Endodermal cell (in vitro differentiated cells): ENCODE data around the gene COLEC12. TPM values are rescaled to one million over a fixed set of nuclear protein-coding genes. Genes with fewer than 3 reads are reported as not detected.

Experiments
- DNase-seq: peaks from one replicate; pipeline ENCODE4 v3.0.0-alpha.2; 2017
- H3K27ac ChIP-seq: 2 replicates; pipeline ENCODE4 v1.5.1; 2013; ENCODE audit warnings: mild to moderate bottlenecking, low read depth, low read length, moderate library complexity
- H3K27me3 ChIP-seq: 2 replicates; pipeline ENCODE4 v1.6.1; 2013; ENCODE audit warnings: mild to moderate bottlenecking, low read length, moderate library complexity; ENCODE audit not compliant: insufficient read depth, control insufficient read depth, poor library complexity, severe bottlenecking
- H3K36me3 ChIP-seq: 2 replicates; pipeline ENCODE4 v1.7.0; 2013; ENCODE audit warnings: mild to moderate bottlenecking, low read length, moderate library complexity; ENCODE audit not compliant: control insufficient read depth, insufficient read depth
- H3K4me1 ChIP-seq: one replicate; pipeline ENCODE4 v1.7.0; 2013; ENCODE audit warnings: low read length; ENCODE audit not compliant: control insufficient read depth, insufficient read depth
- H3K4me3 ChIP-seq: 2 replicates; pipeline ENCODE4 v1.5.1; 2013; ENCODE audit warnings: mild to moderate bottlenecking, low read length, moderate library complexity
- H3K9ac ChIP-seq: 2 replicates; pipeline ENCODE4 v1.6.1; 2013; ENCODE audit warnings: mild to moderate bottlenecking, low read length, moderate library complexity; ENCODE audit not compliant: poor library complexity, severe bottlenecking; ENCODE audit errors: extremely low read depth
- H3K9me3 ChIP-seq: 2 replicates; pipeline ENCODE4 v1.6.1; 2013; ENCODE audit warnings: mild to moderate bottlenecking, low read length, moderate library complexity; ENCODE audit not compliant: control insufficient read depth
- H3K27ac Mint-ChIP-seq: 2 replicates; pipeline ENCODE4 v1.8.0; 2020; ENCODE audit warnings: mixed read lengths
- H3K27me3 Mint-ChIP-seq: 2 replicates; pipeline ENCODE4 v1.8.0; 2021; ENCODE audit warnings: mild to moderate bottlenecking, mixed read lengths; ENCODE audit not compliant: insufficient read depth
- H3K36me3 Mint-ChIP-seq: 2 replicates; pipeline ENCODE4 v1.8.0; 2020; ENCODE audit warnings: low read depth, mixed read lengths
- H3K4me1 Mint-ChIP-seq: 2 replicates; pipeline ENCODE4 v1.8.0; 2020; ENCODE audit warnings: mixed read lengths
- H3K4me3 Mint-ChIP-seq: 2 replicates; pipeline ENCODE4 v1.8.0; 2020; ENCODE audit warnings: mild to moderate bottlenecking, moderate library complexity, mixed read lengths
- H3K9me3 Mint-ChIP-seq: 2 replicates; pipeline ENCODE4 v1.8.0; 2020; ENCODE audit warnings: mild to moderate bottlenecking, mixed read lengths
- WGBS, 2 experiments: methylation state at CpG; one replicate each; pipeline versions ENCODE4 v1.1.5 to v1.1.7; 2013; ENCODE audit warnings: missing lambda C conversion rate in 2 of 2, mixed read lengths in 1 of 2; ENCODE audit not compliant: insufficient coverage in 1 of 2, insufficient read length in 1 of 2; 5-methylcytosine and 5-hydroxymethylcytosine counted together
- total RNA-seq, 2 donors: library from RNA; stranded (reverse); fragmentation: NEBNext Ultra II Directional in 1 of 2; extraction: Animal tissue kit (Norgen Biotek cat#: 25700) in 1 of 2; gene quantifications; 2 replicates in 1 of 2; 3 replicates in 1 of 2; pipeline ENCODE4 v1.2.1, GENCODE V29; 2021
- TF ChIP-seq, protein P1 (sequence below): fragments of 200-600 bp; sonication (generic); conservative IDR thresholded peaks from 2 replicates; pipeline ENCODE4 v1.5.0; 2021; ENCODE audit warnings: antibody characterized with exemption, mild to moderate bottlenecking

Gene COLEC12
- total RNA-seq, 2 donors from 2014 or later, result 123 TPM

DNA sequence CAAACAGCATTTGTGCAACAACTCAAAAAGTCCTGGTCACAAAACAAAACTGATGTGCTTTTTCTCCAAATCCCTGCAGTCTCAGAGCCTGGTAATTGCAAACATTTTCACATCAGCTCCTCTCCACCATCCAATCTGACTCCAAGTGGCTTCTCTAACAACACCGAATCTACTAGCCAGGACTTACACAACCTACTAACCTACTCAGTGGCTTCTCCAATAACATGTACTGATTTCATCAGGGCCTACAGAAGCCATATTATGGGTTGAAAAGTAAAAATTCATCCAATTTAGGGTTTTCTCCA, 104.3 kb downstream of the COLEC12 start:
- Mint-ChIP-seq H3K36me3 (peaks cover 15% of the 10 kb centered on the region), H3K4me3 (no peak overlapping the region), H3K27ac (no peak overlapping the region), H3K4me1 (no peaks in the 10 kb centered on the region), H3K9me3 (no peaks in the 10 kb centered on the region), H3K27me3 (no peaks in the 10 kb centered on the region)
- TF ChIP-seq, protein P1, sequence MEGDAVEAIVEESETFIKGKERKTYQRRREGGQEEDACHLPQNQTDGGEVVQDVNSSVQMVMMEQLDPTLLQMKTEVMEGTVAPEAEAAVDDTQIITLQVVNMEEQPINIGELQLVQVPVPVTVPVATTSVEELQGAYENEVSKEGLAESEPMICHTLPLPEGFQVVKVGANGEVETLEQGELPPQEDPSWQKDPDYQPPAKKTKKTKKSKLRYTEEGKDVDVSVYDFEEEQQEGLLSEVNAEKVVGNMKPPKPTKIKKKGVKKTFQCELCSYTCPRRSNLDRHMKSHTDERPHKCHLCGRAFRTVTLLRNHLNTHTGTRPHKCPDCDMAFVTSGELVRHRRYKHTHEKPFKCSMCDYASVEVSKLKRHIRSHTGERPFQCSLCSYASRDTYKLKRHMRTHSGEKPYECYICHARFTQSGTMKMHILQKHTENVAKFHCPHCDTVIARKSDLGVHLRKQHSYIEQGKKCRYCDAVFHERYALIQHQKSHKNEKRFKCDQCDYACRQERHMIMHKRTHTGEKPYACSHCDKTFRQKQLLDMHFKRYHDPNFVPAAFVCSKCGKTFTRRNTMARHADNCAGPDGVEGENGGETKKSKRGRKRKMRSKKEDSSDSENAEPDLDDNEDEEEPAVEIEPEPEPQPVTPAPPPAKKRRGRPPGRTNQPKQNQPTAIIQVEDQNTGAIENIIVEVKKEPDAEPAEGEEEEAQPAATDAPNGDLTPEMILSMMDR, result no peak
- WGBS, 2 experiments, result 94 to 100% methylated on average over 1 of the region's 1 CpG
- Histone ChIP-seq H3K4me1 (no peaks in the 10 kb centered on the region), H3K36me3 (peaks cover 68% of the 10 kb centered on the region), H3K27ac (no peak overlapping the region), H3K9me3 (no peaks in the 10 kb centered on the region), H3K9ac (no peak overlapping the region), H3K27me3 (no peaks in the 10 kb centered on the region), H3K4me3 (no peak overlapping the region)
- DNase-seq, result no peak

DNA sequence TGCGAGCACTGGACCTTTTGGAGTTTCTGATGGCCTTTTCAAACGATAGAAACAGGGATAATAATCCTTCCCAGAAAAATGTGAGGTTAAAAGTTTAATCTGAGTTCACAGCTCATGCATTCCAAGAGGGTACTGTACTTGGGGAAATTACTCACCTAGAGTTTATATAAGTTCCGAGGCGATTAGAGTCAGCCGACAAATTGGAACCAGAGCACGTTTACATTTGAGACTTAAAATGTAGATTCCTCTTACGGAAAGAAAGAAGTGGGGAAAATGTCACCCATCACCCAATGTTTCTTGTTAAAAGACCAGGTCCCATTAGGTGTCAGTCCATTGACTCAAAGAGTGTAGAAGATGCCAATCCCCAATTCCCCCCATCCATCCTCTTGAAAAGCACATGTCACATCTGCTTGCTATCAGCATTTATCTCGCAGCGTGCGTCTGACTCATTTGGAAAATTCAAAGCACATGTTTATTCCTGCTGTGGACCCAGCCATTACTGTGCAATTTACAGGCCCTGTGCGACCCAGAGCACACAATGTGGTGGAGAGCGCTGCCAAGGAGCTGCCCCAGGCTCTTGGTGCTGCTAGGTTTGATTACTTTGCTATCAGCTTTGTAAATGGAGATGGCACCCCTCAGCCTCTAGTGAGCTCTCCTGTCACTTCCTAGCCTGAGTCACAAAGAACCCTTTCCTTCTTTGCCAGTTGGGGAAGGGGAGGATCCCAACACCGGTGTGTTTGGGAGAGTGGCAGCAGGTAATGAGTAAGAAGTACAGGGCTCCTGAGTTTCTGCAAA, 104.8 kb downstream of the COLEC12 start:
- H3K4me3 Mint-ChIP-seq, result no peak overlapping the region
- no peaks in the 10 kb centered on the region for H3K9me3 Mint-ChIP-seq
- no peaks in the 10 kb centered on the region for H3K27me3 Mint-ChIP-seq
- H3K36me3 ChIP-seq, result peaks cover 62% of the 10 kb centered on the region
- no peak overlapping the region for H3K27ac Mint-ChIP-seq
- no peak overlapping the region for H3K4me3 ChIP-seq
- no peak overlapping the region for H3K9ac ChIP-seq
- H3K4me1 ChIP-seq, result no peaks in the 10 kb centered on the region
- DNase-seq, result no peak
- H3K9me3 ChIP-seq, result no peaks in the 10 kb centered on the region
- 84 to 86% methylated on average over 13 of the region's 13 CpGs for WGBS, 2 experiments
- peak overlapping the region; percentile 85 for H3K27ac ChIP-seq
- TF ChIP-seq, protein P1, result no peak
- peaks cover 10% of the 10 kb centered on the region for H3K36me3 Mint-ChIP-seq
- H3K27me3 ChIP-seq, result no peaks in the 10 kb centered on the region
- H3K4me1 Mint-ChIP-seq, result no peaks in the 10 kb centered on the region

DNA sequence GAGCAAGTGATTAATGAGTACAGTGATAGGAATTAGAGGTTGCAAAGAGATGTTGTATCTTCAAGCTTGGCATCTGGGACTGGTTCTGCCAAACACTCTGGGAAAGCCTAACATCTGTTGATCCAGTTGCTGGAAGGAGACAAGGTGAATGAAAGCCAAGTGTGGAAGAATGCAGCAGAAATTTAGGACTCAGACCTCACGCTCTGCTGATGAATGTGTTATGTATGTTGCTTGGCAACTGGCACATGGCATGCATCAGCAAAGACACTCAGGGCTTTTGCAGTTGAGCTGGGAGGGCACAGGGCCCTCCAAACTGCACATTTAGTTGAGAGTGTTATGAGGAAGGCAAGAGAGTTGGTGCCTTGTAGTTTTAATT, 105.5 kb downstream of the COLEC12 start:
- H3K4me3 ChIP-seq, result no peak overlapping the region
- 83 to 92% methylated on average over 1 of the region's 1 CpG for whole genome bisulfite sequencing, 2 experiments

More for the DNA sequence above, 105.5 kb downstream of the COLEC12 start:
- Mint-ChIP-seq H3K27ac (no peak overlapping the region), H3K36me3 (peaks cover 8% of the 10 kb centered on the region), H3K27me3 (no peaks in the 10 kb centered on the region), H3K4me3 (no peak overlapping the region), H3K9me3 (no peaks in the 10 kb centered on the region), H3K4me1 (no peaks in the 10 kb centered on the region)
- H3K36me3 ChIP-seq, result peaks cover 57% of the 10 kb centered on the region
- H3K27ac ChIP-seq, result peak overlapping the region; percentile 85
- H3K4me1 ChIP-seq, result no peaks in the 10 kb centered on the region
- H3K27me3 ChIP-seq, result no peaks in the 10 kb centered on the region
- DNase-seq, result no peak
- TF ChIP-seq, protein P1, result no peak
- no peaks in the 10 kb centered on the region for H3K9me3 ChIP-seq
- H3K9ac ChIP-seq, result no peak overlapping the region
